ENCODE results near the gene COX19. TPM values are rescaled to one million over a fixed set of nuclear protein-coding genes. Genes with fewer than 3 reads are reported as not detected.
"Not testable (repeated sequence)": the region's sequence is repeated elsewhere in the genome, so short reads cannot be mapped to it uniquely, and the experiment has no call there.

The COX19 gene
- total RNA-seq, 1 experiment from 2014 or later, result 5.5 TPM

DNA sequence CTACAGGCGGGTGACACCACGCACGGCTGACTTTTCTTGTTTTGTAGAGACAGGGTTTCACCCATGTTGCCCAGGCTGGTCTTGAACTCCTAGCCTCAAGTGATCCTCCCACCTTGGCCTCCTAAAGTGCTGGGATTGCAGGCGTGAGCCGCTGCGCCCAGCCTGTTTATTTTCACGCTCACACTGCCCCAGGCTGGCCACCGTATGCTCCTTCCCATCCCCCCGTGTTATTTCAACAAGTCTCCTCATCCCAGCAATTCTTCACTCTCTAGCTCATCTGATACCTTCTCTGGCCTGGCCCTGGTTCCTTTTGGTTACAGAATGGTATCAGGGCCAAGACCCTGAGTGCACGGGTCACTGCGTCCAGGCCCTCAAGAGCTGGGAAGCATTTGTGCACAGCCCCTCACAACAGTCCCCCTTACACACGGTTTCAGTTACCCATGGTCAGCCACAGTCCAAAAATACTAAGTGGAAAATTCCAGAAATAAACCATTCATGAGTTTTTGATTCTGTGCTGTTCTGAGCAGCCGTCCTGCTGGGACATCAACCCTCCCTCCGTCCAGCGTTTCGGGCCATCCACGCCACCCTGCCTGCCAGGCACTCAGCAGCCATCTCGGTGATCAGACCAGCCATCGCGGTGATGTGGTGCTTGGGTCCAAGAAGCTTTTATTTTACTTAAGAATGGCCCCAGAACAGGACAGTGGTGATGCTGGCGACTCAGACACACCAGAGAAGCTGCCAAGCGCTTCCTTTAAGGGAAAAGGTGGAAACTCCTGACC lies 8.9 kb downstream of the COX19 start:
- in situ Hi-C loops (cut with HindIII; ENCODE audit: low sequenced_read_pairs), result loop anchor here (10.0 kb wide), 1 partner anchor 208 kb away; no protein-coding TSS in a partner anchor
- peak; percentile 35 for DNase-seq (ENCODE audit: low spot score)

DNA sequence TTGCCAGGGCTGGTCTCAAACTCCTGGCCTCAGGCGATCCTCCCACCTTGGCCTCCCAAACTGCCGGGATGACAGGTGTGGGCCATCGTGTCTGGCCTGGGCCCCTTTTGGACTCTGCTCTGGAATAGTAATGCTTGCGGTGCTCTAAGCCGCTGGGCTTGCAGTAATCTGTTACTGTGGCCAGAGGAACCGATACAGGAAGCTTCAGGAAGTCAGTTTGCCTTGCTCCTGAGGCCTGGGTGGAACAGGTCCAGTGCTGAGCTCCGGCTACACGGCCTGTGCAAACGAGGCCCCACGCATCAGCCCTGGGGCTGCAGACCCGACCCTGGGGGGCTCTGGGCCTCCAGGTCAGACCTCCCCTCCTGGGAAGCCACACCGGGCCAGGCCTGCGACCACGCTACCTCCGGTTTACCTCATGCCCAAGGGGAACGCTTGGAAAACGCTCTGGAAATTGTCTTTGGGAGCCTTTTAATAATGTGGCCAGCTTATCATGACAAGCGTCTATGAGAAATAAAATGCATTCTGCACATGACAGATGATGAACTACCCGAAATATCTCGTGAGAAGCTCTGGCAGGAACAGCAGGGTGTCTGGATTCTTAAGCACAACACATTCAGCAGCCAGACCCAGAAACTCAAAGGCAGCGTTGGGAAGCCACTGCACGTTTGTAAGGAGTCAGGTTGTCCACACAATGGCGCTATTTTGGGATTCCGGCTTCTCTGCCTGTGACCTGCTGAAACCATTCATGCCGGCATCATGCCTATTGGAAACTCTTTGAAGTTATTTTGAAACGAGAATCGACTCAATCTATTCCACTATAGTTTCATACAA lies 10.7 kb downstream of the COX19 start:
- DNase-seq (ENCODE audit: low spot score), result peak; percentile 91
- in situ Hi-C loops (cut with HindIII; ENCODE audit: low sequenced_read_pairs), result loop anchor here (10.0 kb wide), 1 partner anchor 210 kb away; no protein-coding TSS in a partner anchor

DNA sequence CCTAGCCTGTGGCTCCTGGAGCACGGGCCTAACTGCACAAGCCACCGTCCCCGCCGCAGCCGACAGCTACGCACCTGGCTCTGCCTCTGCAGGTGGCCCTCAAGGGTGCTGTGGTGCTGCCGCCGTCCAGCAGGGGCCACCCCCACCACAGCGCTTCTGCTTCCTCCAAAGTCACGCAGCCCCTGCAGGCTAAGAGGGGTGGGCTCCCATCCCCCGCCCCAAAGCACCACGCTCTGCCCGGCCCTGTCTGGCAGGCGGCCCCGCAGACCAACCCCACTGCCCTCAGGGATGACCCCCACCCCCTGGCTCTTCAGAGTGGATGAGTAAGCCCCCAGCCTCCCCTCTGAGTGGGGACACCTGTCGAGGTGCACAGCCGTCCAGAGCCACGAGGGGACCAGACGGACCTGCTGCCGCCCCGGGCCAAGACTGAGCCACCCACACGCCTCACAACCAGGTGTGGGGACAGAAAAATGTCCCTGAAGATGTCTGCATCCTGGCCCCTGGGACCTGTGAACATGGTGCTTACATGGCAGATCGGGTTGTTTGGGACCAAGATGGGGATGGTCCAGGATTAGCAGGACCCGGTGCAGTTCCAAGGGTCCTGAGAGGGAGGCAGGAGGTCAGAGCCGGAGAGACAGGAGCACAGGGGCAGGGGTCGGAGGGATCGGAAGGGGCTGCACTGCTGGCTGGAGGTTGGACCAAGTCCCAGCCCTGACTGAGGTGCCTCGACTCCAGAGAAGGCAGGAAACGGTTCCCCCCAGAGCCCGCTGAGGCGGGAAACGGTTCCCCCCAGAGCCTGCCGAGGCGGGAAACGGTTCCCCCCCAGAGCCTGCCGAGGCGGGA lies 11.9 kb downstream of the COX19 start:
- no peak for DNase-seq (ENCODE audit: low spot score)
- in situ Hi-C loops (cut with HindIII; ENCODE audit: low sequenced_read_pairs), result loop anchor here (10.0 kb wide), 1 partner anchor 211 kb away; no protein-coding TSS in a partner anchor

DNA sequence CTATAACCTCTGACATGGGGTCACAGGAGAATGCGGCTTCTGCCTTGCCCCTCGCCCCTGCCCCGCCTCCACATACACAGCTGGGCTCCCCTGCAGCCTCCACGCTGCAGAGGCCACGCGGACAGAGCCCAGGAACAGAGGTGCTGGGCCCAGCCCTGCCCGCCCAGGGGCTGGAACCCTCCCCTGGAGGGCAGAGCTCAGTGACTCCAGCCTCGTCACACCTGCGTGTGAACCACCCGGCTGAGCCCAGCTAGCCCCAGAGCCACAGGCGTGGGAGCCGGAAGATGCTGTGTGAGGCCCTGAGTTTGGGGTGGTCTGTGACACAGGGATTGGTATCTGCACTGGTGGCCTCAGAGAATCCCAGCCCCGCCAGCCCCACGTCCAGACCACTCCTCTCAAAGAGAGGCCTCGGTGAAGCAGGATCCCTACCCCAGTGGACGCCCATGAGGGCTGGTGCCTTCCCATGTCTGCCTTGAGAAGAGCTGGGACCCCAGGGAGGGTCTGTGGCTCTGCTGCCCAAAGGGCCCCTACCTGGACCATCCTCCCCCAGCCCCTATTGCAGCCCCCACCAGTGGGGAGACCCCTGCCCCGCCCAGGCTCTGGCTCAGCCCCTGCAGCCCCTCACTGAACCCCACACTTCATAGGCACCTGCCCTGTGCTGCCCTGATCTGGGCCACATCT lies 12.8 kb downstream of the COX19 start:
- in situ Hi-C loops (cut with HindIII; ENCODE audit: low sequenced_read_pairs), result loop anchor here (10.0 kb wide), 1 partner anchor 212 kb away; no protein-coding TSS in a partner anchor
- no peak for DNase-seq (ENCODE audit: low spot score)

DNA sequence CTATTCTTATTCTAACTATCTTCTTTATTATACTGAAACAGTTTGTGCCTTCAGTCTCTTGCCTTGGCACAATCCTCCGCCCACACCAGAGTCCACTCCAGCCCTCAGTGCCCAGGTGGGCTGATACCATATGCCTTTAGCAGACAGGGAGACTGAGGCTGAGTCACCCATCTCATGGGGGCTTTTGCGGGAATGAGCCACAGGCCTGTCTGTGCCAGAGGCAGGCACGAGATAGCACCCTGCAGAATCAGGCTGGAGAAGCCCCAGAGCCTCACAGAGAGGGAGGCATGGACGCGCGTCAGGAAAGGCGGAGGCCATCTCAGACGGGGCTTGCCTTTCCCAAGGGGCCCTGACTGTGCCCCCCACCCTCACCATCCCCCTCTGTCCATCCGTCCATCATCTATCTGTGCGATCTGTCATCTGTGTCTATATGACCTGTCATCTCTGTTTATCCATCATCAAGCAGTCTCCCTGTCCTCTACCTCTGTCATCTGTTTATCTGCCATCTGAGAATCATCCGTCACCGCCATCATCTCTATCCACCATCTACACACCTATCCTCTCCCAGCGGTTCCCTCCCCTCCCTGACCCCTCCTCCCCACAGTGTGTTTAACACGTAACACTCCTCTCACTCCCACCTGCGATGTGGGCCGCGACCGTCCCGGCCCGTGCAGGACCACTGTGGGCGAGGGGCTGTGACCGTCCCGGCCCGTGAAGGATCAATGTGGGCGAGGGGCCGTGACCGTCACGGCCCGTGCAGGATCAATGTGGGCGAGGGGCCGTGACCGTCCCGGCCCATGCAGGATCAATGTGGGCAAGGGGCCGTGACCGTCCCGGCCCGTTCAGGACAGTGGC lies 13.6 kb downstream of the COX19 start:
- in situ Hi-C loops (cut with HindIII; ENCODE audit: low sequenced_read_pairs), result loop anchor here (10.0 kb wide), 1 partner anchor 213 kb away; no protein-coding TSS in a partner anchor
- no peak for DNase-seq (ENCODE audit: low spot score)

DNA sequence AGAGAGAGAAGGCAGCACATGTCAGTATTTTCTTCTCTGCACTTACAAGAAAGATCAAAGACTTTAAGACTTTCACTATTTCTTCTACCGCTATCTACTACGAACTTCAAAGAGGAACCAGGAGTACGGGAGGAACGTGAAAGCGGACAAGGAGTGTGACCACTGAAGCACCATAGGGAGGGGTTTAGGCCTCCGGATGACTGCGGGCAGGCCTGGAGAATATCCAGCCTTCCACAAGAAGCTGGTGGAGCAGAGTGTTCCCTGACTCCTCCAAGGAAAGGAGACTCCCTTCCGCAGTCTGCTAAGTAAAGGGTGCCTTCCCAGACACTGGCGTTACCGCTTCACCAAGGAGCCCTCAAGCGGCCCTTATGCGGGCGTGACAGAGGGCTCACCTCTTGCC lies 14.4 kb downstream of the COX19 start:
- not testable (repeated sequence) for DNase-seq (ENCODE audit: low spot score)
- in situ Hi-C loops (cut with HindIII; ENCODE audit: low sequenced_read_pairs), result loop anchor here (10.0 kb wide), 1 partner anchor 214 kb away; no protein-coding TSS in a partner anchor

DNA sequence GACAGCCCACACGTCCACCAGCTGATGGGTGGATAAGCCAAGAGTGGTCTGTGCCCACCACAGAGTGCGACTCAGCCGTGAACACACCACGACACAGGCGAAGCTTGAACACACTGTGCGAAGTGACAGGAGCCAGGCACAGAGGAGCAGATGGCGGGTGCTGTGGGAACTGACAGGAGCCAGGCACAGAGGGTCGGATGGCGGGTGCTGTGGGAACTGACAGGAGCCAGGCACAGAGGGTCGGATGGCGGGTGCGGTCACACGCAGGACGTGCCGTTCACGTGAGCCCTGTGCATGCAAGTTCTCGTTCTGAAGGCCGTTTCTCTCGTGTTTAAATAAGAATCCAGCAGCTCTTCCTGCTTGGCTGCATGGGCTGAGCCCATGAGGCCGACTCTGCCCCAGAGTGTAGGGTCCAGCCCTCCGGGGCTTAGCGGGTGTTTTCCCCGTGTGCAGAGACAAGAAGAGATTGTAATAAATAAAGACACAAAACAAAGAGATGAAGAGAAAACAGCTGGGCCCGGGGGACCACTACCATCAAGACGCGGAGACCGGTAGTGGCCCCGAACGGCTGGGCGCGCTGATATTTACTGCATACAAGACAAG lies 15.0 kb downstream of the COX19 start:
- no peak for DNase-seq (ENCODE audit: low spot score)
- in situ Hi-C loops (cut with HindIII; ENCODE audit: low sequenced_read_pairs), result loop anchor here (10.0 kb wide), 1 partner anchor 214 kb away; no protein-coding TSS in a partner anchor

DNA sequence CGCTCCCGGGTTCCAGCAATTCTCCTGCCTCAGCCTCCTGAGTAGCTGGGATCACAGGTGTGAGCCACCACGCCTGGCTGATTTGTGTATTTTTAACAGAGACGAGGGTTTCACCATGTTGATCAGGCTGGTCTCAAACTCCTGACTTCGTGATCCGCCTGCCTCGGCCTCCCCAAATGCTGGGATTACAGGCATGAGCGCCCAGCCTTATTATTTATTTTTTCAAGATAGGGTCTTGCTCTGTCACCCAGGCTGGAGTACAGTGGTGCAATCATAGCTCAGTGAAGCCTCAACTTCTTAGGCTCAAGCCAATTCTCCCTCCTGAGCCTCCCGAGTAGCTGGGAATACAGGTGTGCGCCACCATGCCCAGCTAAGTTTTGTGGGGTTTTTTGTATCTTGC lies 15.6 kb downstream of the COX19 start:
- not testable (repeated sequence) for DNase-seq (ENCODE audit: low spot score)
- in situ Hi-C loops (cut with HindIII; ENCODE audit: low sequenced_read_pairs), result loop anchor here (10.0 kb wide), 1 partner anchor 215 kb away; no protein-coding TSS in a partner anchor

DNA sequence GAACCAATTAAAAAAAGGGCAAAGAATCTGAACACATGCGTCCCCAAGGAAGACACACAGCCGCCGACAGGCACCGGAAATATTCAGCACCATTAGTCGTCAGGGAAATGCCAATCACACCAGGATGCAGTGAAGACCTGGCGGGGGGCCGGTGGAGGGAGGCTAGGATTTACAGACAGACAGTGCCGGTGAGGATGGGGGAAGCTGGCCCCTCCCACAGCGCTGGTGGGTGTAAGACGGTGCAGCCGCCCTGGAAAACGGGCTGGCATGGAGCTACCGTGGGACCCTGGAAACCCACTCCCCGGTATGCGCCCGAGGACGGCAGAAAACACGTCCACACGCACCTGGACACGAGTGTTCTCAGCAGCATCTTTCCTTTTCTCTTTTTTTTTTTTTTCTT lies 16.1 kb downstream of the COX19 start:
- in situ Hi-C loops (cut with HindIII; ENCODE audit: low sequenced_read_pairs), result no loop called here
- DNase-seq (ENCODE audit: low spot score), result no peak

DNA sequence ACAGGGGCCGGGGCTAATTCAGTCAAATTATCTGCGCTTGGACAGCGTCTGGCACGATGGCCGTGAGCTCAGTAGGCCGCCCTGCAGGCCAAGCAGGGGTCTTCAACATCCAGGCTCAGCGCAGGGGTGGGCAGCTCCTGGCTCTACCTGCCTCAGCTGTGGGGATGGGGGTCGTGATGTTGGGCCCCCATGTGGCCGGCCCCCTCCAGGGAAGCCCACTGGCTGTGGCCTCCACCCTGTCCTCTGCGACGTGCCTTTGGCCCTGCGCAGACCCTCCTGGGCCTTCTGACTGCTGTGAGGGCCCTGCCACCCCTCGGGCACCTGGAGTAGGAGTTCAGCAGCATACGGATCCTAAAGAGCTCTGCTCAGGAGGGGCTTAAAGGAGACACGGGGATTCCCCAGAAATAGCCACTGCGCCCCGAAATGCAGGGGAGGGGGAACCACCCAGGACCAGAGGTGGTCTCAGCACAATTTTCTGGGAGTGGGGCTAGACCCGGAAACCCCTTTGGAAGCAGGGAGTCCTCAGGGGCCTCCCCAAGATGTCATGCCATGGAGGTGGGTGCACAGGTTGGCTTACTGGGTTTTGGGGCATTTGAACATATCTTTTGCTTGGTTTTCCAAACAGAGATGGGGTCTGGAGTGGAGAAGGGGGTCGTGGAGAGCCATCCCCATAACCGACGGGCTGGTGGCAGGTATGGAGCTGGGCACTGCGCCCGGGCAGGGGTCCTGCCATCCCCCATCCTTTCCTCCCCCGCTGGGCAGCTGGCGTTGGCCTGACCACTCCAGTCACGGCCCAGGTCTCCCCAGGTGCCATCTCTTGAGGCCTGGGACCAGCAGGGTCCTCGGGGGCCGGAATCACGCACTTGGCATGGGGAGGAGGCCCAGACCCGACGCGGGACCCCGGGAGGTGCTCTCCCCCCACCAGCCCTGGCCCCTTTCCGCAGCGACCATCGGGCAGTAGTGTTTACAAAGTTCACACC lies 16.8 kb downstream of the COX19 start:
- no peak for DNase-seq (ENCODE audit: low spot score)

DNA sequence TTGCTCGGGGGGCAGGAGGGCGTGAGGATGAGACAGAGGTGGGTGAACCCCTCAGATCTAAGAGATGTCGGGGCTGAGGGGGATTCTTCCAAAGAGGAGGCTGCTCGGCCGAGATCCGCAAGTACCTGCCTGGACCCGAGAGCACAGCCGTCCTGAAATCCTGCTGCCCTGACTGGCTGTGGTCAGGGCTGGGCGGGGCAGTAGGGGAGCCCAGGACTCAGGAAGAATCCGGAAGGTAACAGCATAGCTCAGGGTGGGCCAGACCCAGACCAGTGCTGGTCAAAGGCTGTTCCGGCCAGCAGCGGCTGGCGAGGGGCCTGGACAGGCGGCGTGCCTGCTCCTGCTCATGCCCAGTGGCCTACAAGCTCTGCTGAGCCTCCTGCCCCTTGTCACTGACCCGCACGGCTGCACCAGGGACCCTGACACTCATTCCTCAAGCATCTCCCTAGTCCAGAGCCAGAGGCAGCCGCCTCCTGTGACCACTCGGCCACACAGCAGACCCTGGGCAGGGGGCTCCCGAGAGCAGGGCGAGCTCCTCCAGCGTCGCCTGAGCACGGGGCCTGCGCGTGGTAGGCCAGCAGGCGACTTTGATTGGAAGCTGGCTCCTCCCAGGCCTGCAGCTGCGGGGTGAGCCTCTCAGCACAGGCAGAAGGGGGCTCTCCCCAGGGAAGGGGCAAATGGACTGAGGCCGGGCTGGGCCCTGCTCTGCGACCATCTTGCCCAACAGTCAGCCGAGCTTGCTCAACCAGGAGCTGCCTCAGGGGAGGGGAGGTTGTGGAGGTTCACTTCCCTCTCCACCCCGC lies 17.7 kb downstream of the COX19 start:
- DNase-seq (ENCODE audit: low spot score), result no peak
- in situ Hi-C loops (cut with HindIII; ENCODE audit: low sequenced_read_pairs), result no loop called here

More for the DNA sequence above, 16.8 kb downstream of the COX19 start:
- in situ Hi-C loops (cut with HindIII; ENCODE audit: low sequenced_read_pairs), result no loop called here

DNA sequence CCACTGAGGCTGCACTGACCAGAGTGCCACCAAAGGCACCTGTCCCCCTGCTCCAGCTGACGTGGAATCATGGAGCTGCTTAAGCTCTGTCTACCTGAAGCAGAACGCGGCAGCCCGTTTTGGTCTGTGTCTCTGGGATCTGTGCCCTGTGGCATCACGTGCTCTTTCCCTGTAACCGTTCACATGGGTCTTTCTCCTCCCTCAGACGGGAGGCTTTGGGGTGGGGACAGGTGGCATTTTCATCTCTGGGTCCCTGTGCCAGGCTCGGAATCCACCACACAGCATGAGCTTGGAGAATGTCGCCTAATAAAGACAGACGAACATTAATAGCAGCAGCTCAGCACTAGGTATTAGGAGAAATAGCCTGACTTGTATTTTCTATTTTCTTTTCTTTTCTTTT lies 19.3 kb downstream of the COX19 start:
- in situ Hi-C loops (cut with HindIII; ENCODE audit: low sequenced_read_pairs), result no loop called here
- peak; percentile 97 for DNase-seq (ENCODE audit: low spot score)

DNA sequence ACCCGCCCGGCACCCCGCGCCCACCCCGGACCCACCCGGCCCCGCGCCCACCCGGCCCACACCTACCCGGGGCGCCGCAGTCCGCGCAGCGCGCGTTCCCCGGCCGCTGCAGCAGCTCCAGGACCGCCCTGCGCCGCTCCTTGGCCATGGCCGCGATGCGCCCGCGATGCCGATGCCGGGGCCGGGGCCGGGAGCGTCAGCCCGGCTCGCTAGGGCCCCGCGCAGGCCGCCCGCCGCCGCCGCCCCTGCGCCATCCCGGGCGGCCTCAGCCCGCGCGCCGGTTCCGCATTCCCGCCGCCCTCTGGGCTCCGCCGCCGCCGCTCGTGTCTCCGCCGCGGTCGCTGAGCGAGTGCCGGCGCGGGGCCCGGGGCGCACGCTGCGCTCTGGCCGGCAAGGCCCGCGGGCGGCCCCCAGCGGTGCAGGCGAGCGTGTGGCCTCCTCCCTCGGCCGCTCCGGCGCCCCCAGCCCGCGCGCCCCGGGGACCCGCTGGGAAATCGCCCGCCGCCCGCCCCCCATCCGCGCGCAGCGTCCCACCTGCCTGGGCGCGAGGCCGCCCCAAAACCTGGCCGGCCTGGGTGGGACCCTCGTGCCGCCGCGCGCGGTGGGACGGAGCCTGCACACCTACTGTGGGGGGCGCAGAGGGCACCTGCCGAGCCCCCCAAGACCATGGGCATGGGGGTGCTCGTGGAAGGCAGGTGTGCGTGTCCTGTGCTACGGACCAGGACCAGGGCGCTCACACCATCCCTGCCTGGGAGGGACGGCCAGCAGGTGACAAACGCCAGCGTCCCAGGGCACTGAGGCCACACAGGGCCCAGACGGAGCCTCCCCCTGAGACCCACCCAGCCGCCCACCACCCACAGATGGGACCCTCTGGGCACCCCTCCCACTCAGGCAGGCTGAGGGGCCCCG lies 20.8 kb downstream of the COX19 start, which contains the start of gene ADAP1:
Gene ADAP1 (minus strand): TSS at position 351 of the 909 bp plus-strand sequence. CDS start 203 bp downstream, at position 148.
- DNase-seq (ENCODE audit: low spot score), result no peak
- in situ Hi-C loops (cut with HindIII; ENCODE audit: low sequenced_read_pairs), result no loop called here
